ENCODE results near the gene HEXIM1. TPM values are rescaled to one million over a fixed set of nuclear protein-coding genes. Genes with fewer than 3 reads are reported as not detected.

The HEXIM1 gene
- total and polyA plus RNA-seq, 7 donors, result 21.6 to 60.9 (median 41.0) TPM

GRCh38 chr17:45170931-45171337 is 22.7 kb downstream of the HEXIM1 start:
- intact Hi-C loops (cut with DNase I), result no loop called here
- H3K36me3 ChIP-seq, result peaks cover 0 to 4% (median 0%) of the 10 kb centered on the region in 4 donors
- peak; percentile 91 for DNase-seq
- H3K4me3 ChIP-seq, result peak overlapping the region; percentile 24 to 42 (median 34)
- H3K27ac ChIP-seq, result peak overlapping the region; percentile 84 to 98 (median 92)
- 31 to 47% methylated on average over 5 of the region's 5 CpGs for WGBS, 2 donors
- H3K27me3 ChIP-seq, result no peaks in the 10 kb centered on the region
- H3K4me1 ChIP-seq, result peaks cover 0 to 42% (median 35%) of the 10 kb centered on the region in 4 donors
- TF ChIP-seq POLR2AphosphoS5 (IDR thresholded peaks at IDR 0.05) (peak; percentile 46 to 59 (median 56)), POLR2A (IDR thresholded peaks at IDR 0.05) (peak in 1 of 2 donors; percentile 15), EP300 (IDR thresholded peaks at IDR 0.05) (no peak)
- H3K9me3 ChIP-seq, result no peaks in the 10 kb centered on the region

GRCh38 chr17:45171338-45172231 is 23.3 kb downstream of the HEXIM1 start:
- WGBS, 2 donors, result 17 to 39% methylated on average over 20 of the region's 20 CpGs
- intact Hi-C loops (cut with DNase I), result no loop called here
- peaks cover 0 to 49% (median 41%) of the 10 kb centered on the region in 4 donors for H3K4me1 ChIP-seq

GRCh38 chr17:45172232-45172540 is 23.9 kb downstream of the HEXIM1 start:
- intact Hi-C loops (cut with DNase I), result no loop called here
- Histone ChIP-seq H3K27me3 (no peaks in the 10 kb centered on the region), H3K4me3 (peak overlapping the region; percentile 24 to 42 (median 34)), H3K4me1 (peaks cover 0 to 49% (median 41%) of the 10 kb centered on the region in 4 donors), H3K27ac (peak overlapping the region; percentile 84 to 98 (median 92)), H3K9me3 (no peaks in the 10 kb centered on the region), H3K36me3 (peaks cover 0 to 4% (median 0%) of the 10 kb centered on the region in 4 donors)
- no peak for DNase-seq
- TF ChIP-seq CTCF (IDR thresholded peaks at IDR 0.05) (no peak), POLR2AphosphoS5 (IDR thresholded peaks at IDR 0.05) (no peak), EP300 (IDR thresholded peaks at IDR 0.05) (no peak), POLR2A (IDR thresholded peaks at IDR 0.05) (no peak)
- 66 to 70% methylated on average over 5 of the region's 5 CpGs for WGBS, 2 donors

More at GRCh38 chr17:45171338-45172231, 23.3 kb downstream of the HEXIM1 start:
- H3K9me3 ChIP-seq, result no peaks in the 10 kb centered on the region
- H3K36me3 ChIP-seq, result peaks cover 0 to 4% (median 0%) of the 10 kb centered on the region in 4 donors
- H3K27me3 ChIP-seq, result no peaks in the 10 kb centered on the region
- H3K27ac ChIP-seq, result peak overlapping the region; percentile 84 to 98 (median 92)
- TF ChIP-seq POLR2A (IDR thresholded peaks at IDR 0.05) (no peak), CTCF (IDR thresholded peaks at IDR 0.05) (no peak), EP300 (IDR thresholded peaks at IDR 0.05) (no peak), POLR2AphosphoS5 (IDR thresholded peaks at IDR 0.05) (no peak)
- H3K4me3 ChIP-seq, result peak overlapping the region; percentile 24 to 42 (median 34)
- peak; percentile 80 for DNase-seq

GRCh38 chr17:45172541-45173286 is 24.4 kb downstream of the HEXIM1 start:
- peak overlapping the region; percentile 24 to 42 (median 34) for H3K4me3 ChIP-seq
- H3K36me3 ChIP-seq, result peaks cover 0 to 4% (median 0%) of the 10 kb centered on the region in 4 donors
- TF ChIP-seq POLR2A (IDR thresholded peaks at IDR 0.05), result no peak
- TF ChIP-seq CTCF (IDR thresholded peaks at IDR 0.05), result peak in 1 of 4 experiments; percentile 17
- no peak for TF ChIP-seq EP300 (IDR thresholded peaks at IDR 0.05)
- peak in 2 of 4 donors; percentile 27 to 28 for TF ChIP-seq POLR2AphosphoS5 (IDR thresholded peaks at IDR 0.05)
- WGBS, 2 donors, result 6 to 9% methylated on average over 10 of the region's 10 CpGs
- no peaks in the 10 kb centered on the region for H3K9me3 ChIP-seq
- H3K27me3 ChIP-seq, result no peaks in the 10 kb centered on the region
- peak; percentile 89 for DNase-seq
- peaks cover 0 to 49% (median 41%) of the 10 kb centered on the region in 4 donors for H3K4me1 ChIP-seq
- intact Hi-C loops (cut with DNase I), result no loop called here
- peak overlapping the region; percentile 84 to 98 (median 92) for H3K27ac ChIP-seq

- Histone ChIP-seq H3K36me3 (no peaks in the 10 kb centered on the region), H3K27me3 (no peaks in the 10 kb centered on the region), H3K9me3 (no peaks in the 10 kb centered on the region), H3K4me1 (peaks cover 0 to 40% (median 37%) of the 10 kb centered on the region in 4 donors), H3K27ac (peak overlapping the region; percentile 13 to 80 (median 60)), H3K4me3 (no peak overlapping the region)
- DNase-seq, result no peak
- WGBS, 2 donors, result 74 to 81% methylated on average over 3 of the region's 3 CpGs
- intact Hi-C loops (cut with DNase I), result no loop called here
- no peak for TF ChIP-seq EP300 (IDR thresholded peaks at IDR 0.05)
- no peak for TF ChIP-seq POLR2AphosphoS5 (IDR thresholded peaks at IDR 0.05)
- TF ChIP-seq CTCF (IDR thresholded peaks at IDR 0.05), result no peak
- no peak for TF ChIP-seq POLR2A (IDR thresholded peaks at IDR 0.05)
Measured at GRCh38 chr17:45175759-45176115, 27.5 kb downstream of the HEXIM1 start.
